SH-SY5Y (cell line): ENCODE results near the gene GNE.

ENCODE experiments used
- GATA2 ChIP-seq: IDR thresholded peaks from 2 replicates; pipeline ENCODE4 v1.6.1; 2011; ENCODE audit warnings: mild to moderate bottlenecking, low read depth, low read length
- GATA3 ChIP-seq: IDR thresholded peaks from 2 replicates; pipeline ENCODE4 v1.6.1; 2011; ENCODE audit warnings: low read depth, mild to moderate bottlenecking, low read length, moderate library complexity

Gene GNE

GRCh38 chr9:36258208-36258995, at the start of gene GNE:
GNE (minus strand) TSS chr9:36258448; CDS start chr9:36249355, 9,093 bp downstream.
- TF ChIP-seq GATA3, result no peak
- no peak for TF ChIP-seq GATA2

- TF ChIP-seq GATA2 (no peak), GATA3 (no peak)
Observed at GRCh38 chr9:36306471-36307306, 48.4 kb upstream of the GNE start.

- TF ChIP-seq GATA2, result no peak
- TF ChIP-seq GATA3, result no peak
Observed at GRCh38 chr9:36301227-36301626, 43.0 kb upstream of the GNE start.

GRCh38 chr9:36298566-36298965, 40.3 kb upstream of the GNE start:
- TF ChIP-seq GATA2 (no peak), GATA3 (no peak)

DNA sequence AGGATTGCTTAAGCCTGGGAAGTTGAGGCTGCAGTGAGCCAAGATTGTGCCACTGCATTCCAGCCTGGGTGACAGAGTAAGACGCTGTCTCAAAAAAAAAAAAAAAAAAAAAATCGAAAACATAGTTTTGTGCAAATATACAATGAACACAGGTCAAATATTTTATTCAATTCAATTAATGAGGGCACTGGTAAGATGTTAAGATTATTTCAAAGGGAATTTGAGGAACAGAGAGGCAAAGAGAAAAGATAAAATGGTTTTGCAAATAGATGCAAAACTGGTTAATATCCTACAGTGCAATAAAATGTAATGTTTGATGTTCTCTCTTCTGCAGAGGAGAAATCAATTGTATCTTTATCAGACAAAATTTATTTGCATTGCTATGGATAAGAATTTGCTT, 39.5 kb upstream of the GNE start:
- TF ChIP-seq GATA2, result no peak
- no peak for TF ChIP-seq GATA3

- TF ChIP-seq GATA2, result no peak
- TF ChIP-seq GATA3, result no peak
Observed at GRCh38 chr9:36293918-36294317, 35.7 kb upstream of the GNE start.

DNA sequence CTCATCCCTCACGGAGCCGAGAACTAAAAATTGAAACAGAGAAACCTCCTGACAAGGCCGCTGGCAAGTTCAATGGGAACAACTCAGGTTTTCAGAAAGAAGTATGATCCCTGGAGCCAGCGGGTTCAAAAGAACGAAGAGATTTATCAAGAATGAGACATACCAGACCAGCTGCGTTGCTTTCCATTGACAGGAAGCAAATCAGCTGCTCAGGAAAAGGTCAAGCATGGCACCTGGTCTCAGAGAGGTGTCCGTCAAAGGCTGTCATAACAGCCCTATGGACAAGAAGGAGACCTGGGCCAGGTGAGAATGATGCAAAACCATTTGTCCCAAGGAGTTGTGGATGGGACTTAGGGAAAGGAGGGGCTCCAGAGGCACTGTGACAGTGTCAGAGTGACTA, 34.9 kb upstream of the GNE start:
- no peak for TF ChIP-seq GATA3
- TF ChIP-seq GATA2, result no peak

DNA sequence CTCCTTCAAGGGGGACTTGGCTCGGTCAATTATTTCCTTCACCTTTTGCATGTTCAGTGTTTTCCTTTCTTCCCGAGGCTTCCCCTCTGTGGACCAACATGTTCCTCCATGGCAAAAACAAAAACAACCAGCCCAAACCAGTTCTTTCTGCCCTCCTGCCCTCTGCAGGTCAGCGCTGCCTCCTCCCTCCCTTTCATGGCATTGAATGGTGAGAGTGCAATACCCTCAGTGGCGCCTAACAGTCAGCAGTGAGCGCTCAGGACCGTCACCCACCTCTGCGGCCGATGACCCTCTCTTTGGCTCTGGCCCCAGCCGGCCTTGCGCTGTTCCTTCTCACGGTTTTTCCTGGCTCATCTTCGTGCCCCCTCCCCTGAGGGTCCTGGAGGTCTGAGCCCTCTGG, 34.4 kb upstream of the GNE start:
- TF ChIP-seq GATA2 (no peak), GATA3 (no peak)

DNA sequence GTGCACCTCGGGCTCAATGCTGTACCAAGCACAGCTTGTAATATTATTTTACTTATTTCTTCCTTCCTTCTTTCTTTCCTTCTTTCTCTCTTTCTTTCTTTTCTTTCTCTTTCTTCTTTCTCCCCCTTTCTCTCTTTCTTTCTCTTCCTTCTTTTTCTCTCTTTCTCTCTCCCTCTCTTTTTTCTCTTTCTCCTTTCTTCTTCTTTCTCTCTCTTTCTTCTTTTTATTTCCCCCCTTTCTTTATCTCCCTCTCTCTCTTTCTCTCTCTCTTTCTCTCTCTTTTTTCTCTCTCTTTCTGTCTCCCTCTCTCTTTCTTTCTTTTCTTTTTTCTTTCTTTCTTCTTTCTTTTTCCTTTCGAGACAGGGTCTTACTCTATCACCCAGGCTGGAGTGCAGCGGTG, 32.7 kb upstream of the GNE start:
- TF ChIP-seq GATA2, result no peak
- no peak for TF ChIP-seq GATA3

DNA sequence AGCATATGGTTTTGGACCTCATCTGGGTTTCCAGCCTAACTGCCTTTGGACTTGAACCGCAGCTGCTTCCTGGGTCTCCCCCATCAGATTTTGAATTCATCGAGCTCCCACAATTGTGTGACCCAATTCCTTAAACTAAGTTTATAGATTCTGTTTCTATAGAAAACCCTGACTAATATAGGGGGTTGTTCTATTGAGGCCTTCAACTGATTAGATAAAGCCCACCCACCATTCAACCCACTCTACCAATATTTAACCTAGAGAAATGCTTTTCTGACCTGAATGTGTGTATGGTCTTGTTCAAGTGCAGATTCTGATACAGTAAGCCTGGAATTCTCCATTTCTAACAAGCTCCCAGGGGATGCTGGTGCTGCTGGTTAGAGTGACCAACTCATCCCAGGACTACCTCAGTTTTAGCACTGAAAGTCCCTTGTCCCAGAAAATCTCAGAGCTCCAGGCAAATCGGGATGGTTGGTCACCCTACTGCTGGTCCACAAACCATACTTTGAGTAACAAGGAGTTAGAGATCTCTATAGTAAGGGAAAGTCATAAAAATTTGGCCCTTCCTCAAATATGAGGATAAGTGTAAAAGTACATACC, 31.7 kb upstream of the GNE start:
- TF ChIP-seq GATA2 (no peak), GATA3 (no peak)

- TF ChIP-seq GATA2 (no peak), GATA3 (no peak)
Observed at GRCh38 chr9:36288070-36288469, 29.8 kb upstream of the GNE start.

DNA sequence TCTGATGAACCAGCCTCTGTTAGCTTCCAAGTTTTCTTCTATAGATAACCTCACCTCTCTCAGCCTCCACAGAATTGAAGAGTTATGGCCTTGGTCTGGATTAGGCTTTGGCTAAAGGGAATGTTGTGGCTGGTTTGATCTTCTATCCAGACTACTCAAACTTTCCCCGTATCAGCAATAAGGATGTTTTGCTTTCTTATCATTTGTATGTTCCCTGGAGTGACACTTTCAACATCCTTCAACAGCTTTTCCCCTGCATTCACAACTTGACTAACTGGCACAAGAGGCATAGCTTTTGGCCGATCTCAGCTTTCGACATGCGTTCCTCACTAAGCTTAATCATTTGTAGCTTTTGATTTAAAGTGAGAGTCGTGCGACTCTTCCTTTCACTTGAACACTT, 28.1 kb upstream of the GNE start:
- TF ChIP-seq GATA2 (no peak), GATA3 (no peak)

GRCh38 chr9:36284226-36284625, 26.0 kb upstream of the GNE start:
- TF ChIP-seq GATA2 (no peak), GATA3 (no peak)

DNA sequence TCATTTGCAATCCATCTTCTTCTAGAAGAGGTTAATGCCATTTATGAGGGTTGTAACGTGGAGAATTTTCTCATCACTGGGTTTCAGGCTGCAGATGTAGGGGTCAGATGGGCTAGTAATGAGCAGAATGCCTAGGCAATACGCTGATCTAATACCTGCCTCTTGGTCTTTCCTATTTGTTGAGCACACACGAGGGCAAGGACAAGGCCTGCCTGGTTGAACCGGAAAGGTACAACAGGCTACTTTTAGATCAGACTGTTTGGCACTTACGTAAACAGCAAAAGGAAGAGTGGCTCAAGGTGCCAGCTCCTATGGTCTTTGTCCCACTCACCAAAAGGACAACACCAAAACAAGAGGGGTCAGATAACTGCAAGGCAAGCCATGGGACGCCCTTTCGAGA, 24.0 kb upstream of the GNE start:
- TF ChIP-seq GATA2 (no peak), GATA3 (no peak)
